Ovary (tissue), 9 donors: Measurements from ENCODE around the gene TMEM240. TPM values are rescaled to one million over a fixed set of nuclear protein-coding genes. Genes with fewer than 3 reads are reported as not detected.

ENCODE experiments used
- DNase-seq, 5 donors: peaks; one replicate each; pipeline ENCODE4 v3.0.0-alpha.2; 2019 to 2020
- H3K27ac ChIP-seq, 2 donors: fragments of 200-600 bp; one replicate each; pipeline versions ENCODE4 v1.5.1 to v1.8.0; 2019 to 2022
- H3K27me3 ChIP-seq: fragments of 200-600 bp; one replicate; pipeline ENCODE4 v1.8.0; 2022
- H3K36me3 ChIP-seq: fragments of 200-600 bp; sonication (generic); one replicate; pipeline ENCODE4 v1.5.1; 2019
- H3K4me1 ChIP-seq: one replicate; pipeline ENCODE4 v1.8.1; 2013; ENCODE audit warnings: mild to moderate bottlenecking, moderate library complexity; ENCODE audit not compliant: insufficient read depth
- H3K4me3 ChIP-seq: fragments of 200-600 bp; sonication (generic); one replicate; pipeline ENCODE4 v1.5.1; 2017
- H3K9me3 ChIP-seq, 2 donors: fragments of 200-600 bp in 1 of 2; sonication (generic) in 1 of 2; one replicate each; pipeline versions ENCODE4 v1.5.1 to v1.8.1; 2013 to 2019; ENCODE audit warnings: mild to moderate bottlenecking in 1 of 2, moderate library complexity in 1 of 2
- EP300 ChIP-seq: sonication (generic); formaldehyde crosslinking; IDR thresholded peaks from one replicate; pipeline ENCODE4 v1.6.1; 2017; ENCODE audit warnings: antibody characterized with exemption
- POLR2A ChIP-seq: fragments of 450-650 bp; IDR thresholded peaks from one replicate; pipeline ENCODE4 v1.6.1; 2017; ENCODE audit warnings: antibody characterized with exemption, mild to moderate bottlenecking, moderate library complexity
- WGBS, 3 donors: extraction: QIAGEN DNeasy Blood & Tissue Kit in 1 of 3; methylation state at CpG; one replicate each; pipeline versions ENCODE4 v1.1.5 to v1.1.7; 2013 to 2017; 5-methylcytosine and 5-hydroxymethylcytosine counted together
- intact Hi-C, 4 donors: fragments of 100-400 bp; cut with DNase I; formaldehyde crosslinking; loops; one replicate each; pipeline versions ENCODE4 v1.11.0 to v1.15.1; 2022 to 2023
- polyA plus RNA-seq, 2 donors: library from polyadenylated mRNA; stranded (reverse); fragments of 200-250 nt in 1 of 2; fragments of 350-450 nt in 1 of 2; fragmentation: Illumina TruSeq in 1 of 2; extraction: RNeasy Lipid Tissue Mini Kit (QIAGEN cat#74804) in 1 of 2; gene quantifications; one replicate each; pipeline ENCODE4 v1.2.3, GENCODE V29; 2013 to 2014
- total RNA-seq, 7 donors: library from RNA; depleted of rRNA in 2 of 7; stranded (reverse); fragments of >200 nt in 2 of 7; fragmentation: NEBNext Ultra II Directional in 3 of 7; extraction: Animal tissue kit (Norgen Biotek cat#: 25700) in 3 of 7; gene quantifications; one replicate each; pipeline versions ENCODE4 v1.1.0 to v1.2.4, GENCODE V29; 2016 to 2023
- TF ChIP-seq, protein P1 (sequence below), 3 donors: fragments of 450-650 bp in 2 of 3; fragments of 200-600 bp in 1 of 3; IDR thresholded peaks; one replicate each; pipeline versions ENCODE4 v1.5.1 to v1.8.0; 2016 to 2022; ENCODE audit warnings: antibody characterized with exemption in 3 of 3, mild to moderate bottlenecking in 1 of 3
- donor health status: DM: no; HTN: no; CAD: no; lungs with moderate emphysema.
- donor health status: DM: no; HTN: no; CAD: no.
- donor health status: Bipolar disorder and iron deficiency.
- donor health status: DM: yes; HTN: yes; CAD: no.
- donor health status: DM: no; HTN: no; CAD: no.
- donor health status: DM: yes; HTN: yes; CAD: no.

The TMEM240 gene
- total and polyA plus RNA-seq, 9 donors, result 6.2 to 30.3 (median 11.4) TPM; not detected in 1

DNA sequence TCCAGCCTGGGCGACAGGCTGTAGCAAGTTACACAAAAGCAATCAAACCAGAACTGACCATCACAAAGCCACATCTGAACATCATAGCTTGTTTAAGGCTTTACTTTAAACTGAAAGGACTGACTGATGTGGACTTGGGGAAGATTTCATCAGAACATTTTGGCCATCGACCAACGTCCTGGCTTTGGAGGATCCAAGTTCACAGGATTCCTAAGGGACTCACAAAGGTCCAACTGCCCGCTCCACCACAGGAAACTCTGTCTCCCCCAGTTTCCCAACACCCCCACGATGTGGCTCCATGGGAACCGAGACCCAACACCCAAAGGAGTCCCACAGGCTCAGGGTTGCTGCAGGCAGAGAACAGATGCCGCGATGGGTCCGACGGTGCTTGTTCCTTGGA lies 24.9 kb upstream of the TMEM240 start:
- H3K4me3 ChIP-seq, result no peak overlapping the region
- intact Hi-C loops, result no loop called here
- DNase-seq, result no peak
- no peaks in the 10 kb centered on the region for H3K27me3 ChIP-seq
- no peaks in the 10 kb centered on the region for H3K36me3 ChIP-seq
- WGBS, 3 donors, result 84 to 91% (median 90%) methylated on average over 10 of the region's 10 CpGs
- no peak overlapping the region for H3K27ac ChIP-seq
- TF ChIP-seq EP300 (no peak), POLR2A (no peak)
- TF ChIP-seq, protein P1, sequence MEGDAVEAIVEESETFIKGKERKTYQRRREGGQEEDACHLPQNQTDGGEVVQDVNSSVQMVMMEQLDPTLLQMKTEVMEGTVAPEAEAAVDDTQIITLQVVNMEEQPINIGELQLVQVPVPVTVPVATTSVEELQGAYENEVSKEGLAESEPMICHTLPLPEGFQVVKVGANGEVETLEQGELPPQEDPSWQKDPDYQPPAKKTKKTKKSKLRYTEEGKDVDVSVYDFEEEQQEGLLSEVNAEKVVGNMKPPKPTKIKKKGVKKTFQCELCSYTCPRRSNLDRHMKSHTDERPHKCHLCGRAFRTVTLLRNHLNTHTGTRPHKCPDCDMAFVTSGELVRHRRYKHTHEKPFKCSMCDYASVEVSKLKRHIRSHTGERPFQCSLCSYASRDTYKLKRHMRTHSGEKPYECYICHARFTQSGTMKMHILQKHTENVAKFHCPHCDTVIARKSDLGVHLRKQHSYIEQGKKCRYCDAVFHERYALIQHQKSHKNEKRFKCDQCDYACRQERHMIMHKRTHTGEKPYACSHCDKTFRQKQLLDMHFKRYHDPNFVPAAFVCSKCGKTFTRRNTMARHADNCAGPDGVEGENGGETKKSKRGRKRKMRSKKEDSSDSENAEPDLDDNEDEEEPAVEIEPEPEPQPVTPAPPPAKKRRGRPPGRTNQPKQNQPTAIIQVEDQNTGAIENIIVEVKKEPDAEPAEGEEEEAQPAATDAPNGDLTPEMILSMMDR (IDR thresholded peaks at IDR 0.05), result no peak
- H3K4me1 ChIP-seq, result peaks cover 7% of the 10 kb centered on the region
- H3K9me3 ChIP-seq, result no peaks in the 10 kb centered on the region

GRCh38 chr1:1564268-1564667 lies 23.8 kb upstream of the TMEM240 start:
- 65 to 77% (median 69%) methylated on average over 19 of the region's 19 CpGs for WGBS, 3 donors
- no peaks in the 10 kb centered on the region for H3K36me3 ChIP-seq

DNA sequence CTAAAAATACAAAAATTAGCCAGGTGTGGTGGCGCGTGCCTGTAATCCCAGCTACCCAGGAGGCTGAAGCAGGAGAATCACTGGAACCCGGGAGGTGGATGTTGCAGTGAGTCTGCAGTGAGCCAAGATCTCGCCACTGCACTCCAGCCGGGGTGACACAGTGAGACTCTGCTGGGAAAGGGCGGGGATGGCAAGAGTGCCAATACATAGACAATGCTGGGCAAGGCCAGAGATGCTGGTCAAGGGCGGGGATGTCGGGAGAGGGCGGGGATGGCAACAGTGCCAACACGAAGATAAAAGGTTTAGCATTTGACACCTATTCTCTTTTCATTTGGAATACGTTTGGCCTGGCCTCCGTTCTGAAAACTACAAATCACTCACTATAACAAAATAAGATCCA lies 23.3 kb upstream of the TMEM240 start:
- Histone ChIP-seq H3K27me3 (no peaks in the 10 kb centered on the region), H3K4me3 (no peak overlapping the region), H3K4me1 (peaks cover 6% of the 10 kb centered on the region), H3K36me3 (no peaks in the 10 kb centered on the region), H3K9me3 (no peaks in the 10 kb centered on the region), H3K27ac (no peak overlapping the region)
- DNase-seq, result no peak
- TF ChIP-seq EP300 (no peak), POLR2A (no peak)
- TF ChIP-seq, protein P1 (IDR thresholded peaks at IDR 0.05), result no peak
- intact Hi-C loops, result no loop called here
- 88 to 90% (median 89%) methylated on average over 12 of the region's 12 CpGs for WGBS, 3 donors

More at GRCh38 chr1:1564268-1564667, 23.8 kb upstream of the TMEM240 start:
- Histone ChIP-seq H3K4me1 (peaks cover 6% of the 10 kb centered on the region), H3K27me3 (no peaks in the 10 kb centered on the region), H3K4me3 (no peak overlapping the region), H3K27ac (no peak overlapping the region), H3K9me3 (no peaks in the 10 kb centered on the region)
- intact Hi-C loops, result no loop called here
- TF ChIP-seq, protein P1 (IDR thresholded peaks at IDR 0.05), result no peak
- TF ChIP-seq EP300 (no peak), POLR2A (no peak)
- DNase-seq, result no peak

GRCh38 chr1:1562556-1563195 lies 22.3 kb upstream of the TMEM240 start:
- no peak overlapping the region for H3K4me3 ChIP-seq
- WGBS, 3 donors, result 81 to 87% (median 84%) methylated on average over 21 of the region's 21 CpGs
- no peak for TF ChIP-seq EP300
- no peak for TF ChIP-seq POLR2A
- TF ChIP-seq, protein P1 (IDR thresholded peaks at IDR 0.05), result no peak
- H3K9me3 ChIP-seq, result no peaks in the 10 kb centered on the region
- H3K36me3 ChIP-seq, result no peaks in the 10 kb centered on the region
- peaks cover 5% of the 10 kb centered on the region for H3K4me1 ChIP-seq
- intact Hi-C loops, result no loop called here
- H3K27me3 ChIP-seq, result no peaks in the 10 kb centered on the region
- H3K27ac ChIP-seq, result no peak overlapping the region
- DNase-seq, result no peak
